GM18951 (cell line): ENCODE measurements around the gene APOBEC2.
"Not testable (repeated sequence)": the region's sequence is repeated elsewhere in the genome, so short reads cannot be mapped to it uniquely, and the experiment has no call there.

Experiments used
- POLR2A ChIP-seq: IDR thresholded peaks from 4 replicates; pipeline ENCODE4 v1.6.1; 2011; ENCODE audit warnings: mild to moderate bottlenecking; ENCODE audit not compliant: insufficient read length, insufficient read depth; ENCODE audit errors: extremely low read depth
- in situ Hi-C: fragments of 300-500 bp; cut with MboI; formaldehyde crosslinking; loops from one replicate; pipeline ENCODE4 v1.12.0; 2022; ENCODE audit warnings: low sequenced_read_pairs, mixed read lengths, inconsistent platforms; ENCODE audit not compliant: unreplicated experiment

APOBEC2 gene

DNA sequence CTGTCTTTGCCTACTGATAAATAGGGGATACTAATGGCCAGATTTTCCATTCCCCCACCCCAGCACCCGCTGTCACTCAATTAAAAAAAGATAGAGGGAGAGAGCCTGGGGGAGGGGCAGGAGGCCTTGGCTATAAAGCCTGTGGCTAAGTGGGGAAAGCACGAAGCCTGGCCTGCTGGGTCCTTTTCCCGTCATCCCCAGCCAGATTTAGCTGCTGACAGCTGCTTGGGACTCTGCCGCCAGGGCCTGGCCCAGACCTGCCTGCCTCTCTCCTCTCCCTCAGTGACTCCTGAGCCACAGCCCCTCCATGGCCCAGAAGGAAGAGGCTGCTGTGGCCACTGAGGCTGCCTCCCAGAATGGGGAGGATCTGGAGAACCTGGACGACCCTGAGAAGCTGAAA, at the start of gene APOBEC2:
Gene APOBEC2 (plus strand): TSS at position 162 of the 400 bp plus-strand sequence. CDS start 146 bp downstream, at position 308.
- in situ Hi-C loops = no loop called here
- TF ChIP-seq POLR2A = no peak

DNA sequence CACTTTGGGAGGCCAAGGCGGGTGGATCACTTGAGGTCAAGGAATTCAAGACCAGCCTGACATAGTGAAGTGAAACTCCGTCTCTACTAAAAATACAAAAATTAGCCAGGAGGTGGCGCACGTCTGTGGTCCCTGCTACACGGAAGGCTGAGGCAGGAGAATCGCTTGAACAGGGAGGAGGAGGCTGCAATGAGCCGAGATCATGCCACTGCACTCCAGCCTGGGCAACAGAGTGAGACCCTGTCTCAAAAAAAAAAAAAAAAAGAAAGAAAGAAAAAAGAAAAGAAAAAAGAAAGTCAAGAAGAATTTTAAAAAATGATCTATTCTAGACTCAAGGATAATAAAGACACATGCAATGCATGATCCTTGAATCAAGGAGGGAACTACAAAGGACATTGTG, 46.8 kb upstream of the APOBEC2 start:
- in situ Hi-C loops = not testable (repeated sequence)

DNA sequence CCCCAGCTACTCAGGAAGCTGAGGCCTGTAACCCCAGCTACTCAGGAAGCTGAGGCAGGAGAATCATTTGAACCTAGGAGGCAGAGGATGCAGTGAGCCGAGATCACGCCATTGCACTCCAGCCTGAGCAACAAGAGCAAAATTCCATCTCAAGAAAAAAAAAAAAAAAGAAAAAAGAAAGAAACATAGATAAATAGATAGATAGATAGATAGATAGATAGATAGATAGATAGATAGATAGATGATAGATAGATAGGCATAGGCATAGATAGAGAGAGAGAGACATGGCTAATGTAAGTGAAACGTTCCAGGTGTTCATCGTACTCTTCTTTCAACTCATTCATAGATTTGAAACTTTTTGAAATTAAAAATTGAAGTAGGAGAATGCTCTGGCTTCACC, 46.0 kb upstream of the APOBEC2 start:
- in situ Hi-C loops = not testable (repeated sequence)

DNA sequence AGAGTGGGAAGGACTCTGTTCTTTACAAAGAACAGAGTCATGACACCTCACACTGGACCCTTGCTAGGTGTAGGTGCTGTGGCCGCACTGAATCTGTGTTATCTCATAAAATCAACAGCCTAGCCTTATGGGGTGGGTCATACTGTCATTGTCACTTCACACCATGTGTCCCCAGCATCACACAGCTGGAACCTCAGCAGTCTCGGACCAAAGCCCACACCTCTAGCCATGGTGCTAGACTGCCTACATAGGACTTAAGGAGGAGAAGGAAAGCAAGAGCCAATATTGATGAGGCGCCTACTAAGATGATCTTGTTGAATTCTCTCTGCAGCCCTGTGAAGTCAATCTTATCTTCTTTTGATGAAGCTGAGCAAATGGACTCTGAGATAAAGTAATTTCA, 45.0 kb upstream of the APOBEC2 start:
- in situ Hi-C loops = no loop called here
- no peak for TF ChIP-seq POLR2A

DNA sequence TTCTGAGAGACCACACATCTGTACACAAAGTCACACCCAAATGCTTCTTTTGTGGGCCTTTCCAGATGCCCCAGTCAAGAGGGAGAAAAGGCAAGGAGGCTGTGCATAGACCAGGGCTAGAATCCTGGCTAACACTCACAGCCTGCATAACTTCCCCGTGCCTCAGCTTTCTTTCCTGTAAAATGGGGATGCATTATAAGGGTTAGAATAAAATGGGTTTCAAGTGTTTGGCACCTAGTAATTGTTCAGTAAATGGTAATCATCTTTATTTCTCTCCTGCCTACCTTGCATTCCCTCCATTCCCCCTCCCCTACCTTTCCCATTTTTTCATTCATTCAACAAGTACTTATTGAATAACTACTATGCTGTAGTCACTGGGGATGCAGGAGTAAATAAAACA, 43.3 kb upstream of the APOBEC2 start:
- in situ Hi-C loops = no loop called here
- no peak for TF ChIP-seq POLR2A

DNA sequence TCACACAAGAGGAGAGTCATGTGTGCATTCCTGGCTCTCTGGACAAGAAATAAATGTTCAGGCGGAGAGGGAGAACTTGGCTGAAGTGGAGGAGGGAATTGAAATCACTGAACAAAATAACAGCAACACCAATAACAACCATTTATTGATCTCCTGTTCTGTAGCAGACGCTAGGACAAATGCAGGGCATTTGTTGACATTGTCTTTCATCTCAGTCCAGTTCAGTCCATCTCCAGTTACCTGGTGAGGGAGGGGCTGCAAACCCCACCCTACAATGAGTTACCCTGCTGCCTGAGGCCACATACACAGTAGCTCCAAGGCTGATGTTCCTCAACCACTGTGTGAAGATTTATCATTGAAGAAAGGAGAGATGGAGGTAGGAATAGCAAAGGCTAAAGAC, 41.3 kb upstream of the APOBEC2 start:
- TF ChIP-seq POLR2A = no peak
- in situ Hi-C loops = no loop called here

DNA sequence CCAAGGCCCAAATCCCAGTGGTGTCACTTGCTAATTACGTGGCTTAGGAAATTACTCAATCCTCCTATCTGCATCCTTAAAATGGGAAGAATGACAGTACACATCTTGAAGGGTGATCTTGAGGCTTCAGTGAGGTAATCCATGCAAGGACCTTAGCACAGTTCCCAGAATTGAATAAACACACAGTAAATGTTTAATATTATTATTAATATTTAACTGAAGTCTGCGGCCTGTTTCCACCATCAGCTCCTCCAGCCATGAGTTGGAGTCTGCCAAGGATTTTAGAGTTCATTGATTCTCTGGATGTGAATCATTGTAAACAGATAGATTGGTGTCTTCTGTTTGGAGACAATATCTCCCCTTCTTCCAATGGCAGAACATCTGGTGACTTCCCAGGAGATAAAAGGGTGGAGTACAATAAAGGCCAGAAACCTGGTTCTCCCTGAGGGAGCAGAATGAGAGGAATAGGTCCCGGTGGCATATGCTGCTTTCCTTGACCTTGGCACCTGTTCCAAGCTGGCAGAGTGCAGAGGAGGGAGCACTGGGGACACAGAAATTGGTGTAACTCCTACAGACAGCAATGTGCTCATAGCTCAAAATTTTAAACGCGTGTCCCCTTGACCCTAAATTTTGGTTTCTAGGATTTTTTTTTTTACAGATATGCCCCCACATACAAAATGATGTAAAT, 39.4 kb upstream of the APOBEC2 start:
- in situ Hi-C loops = no loop called here

DNA sequence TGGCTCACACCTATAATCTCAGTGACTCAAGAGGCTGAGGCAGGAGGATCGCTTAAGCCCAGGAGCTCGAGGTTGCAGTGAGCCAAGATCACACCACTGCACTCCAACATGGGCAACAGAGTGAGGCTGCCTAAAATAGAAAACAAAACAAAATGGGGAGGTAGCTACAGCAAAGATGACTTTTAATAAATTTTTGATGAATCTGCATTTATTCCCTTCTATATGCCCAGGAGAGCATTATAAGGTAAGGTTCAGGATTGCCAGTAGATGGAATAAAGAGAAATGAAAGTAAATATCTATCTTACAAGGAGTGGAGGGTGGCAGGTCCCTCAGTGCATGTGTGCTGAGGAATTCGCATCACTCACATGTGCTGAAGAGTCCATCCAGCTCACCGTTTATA, 38.2 kb upstream of the APOBEC2 start:
- no peak for TF ChIP-seq POLR2A
- in situ Hi-C loops = no loop called here

More for the DNA sequence above, 39.4 kb upstream of the APOBEC2 start:
- no peak for TF ChIP-seq POLR2A

DNA sequence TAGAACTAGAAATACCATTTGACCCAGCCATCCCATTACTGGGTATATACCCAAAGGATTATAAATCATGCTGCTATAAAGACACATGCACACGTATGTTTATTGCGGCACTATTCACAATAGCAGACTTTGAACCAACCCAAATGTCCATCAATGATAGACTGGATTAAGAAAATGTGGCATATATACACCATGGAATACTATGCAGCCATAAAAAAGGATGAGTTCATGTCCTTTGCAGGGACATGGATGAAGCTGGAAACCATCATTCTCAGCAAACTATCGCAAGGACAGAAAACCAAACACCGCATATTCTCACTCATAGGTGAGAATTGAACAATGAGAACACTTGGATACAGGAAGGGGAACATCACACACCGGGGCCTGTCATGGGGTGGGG, 37.1 kb upstream of the APOBEC2 start:
- in situ Hi-C loops = not testable (repeated sequence)

DNA sequence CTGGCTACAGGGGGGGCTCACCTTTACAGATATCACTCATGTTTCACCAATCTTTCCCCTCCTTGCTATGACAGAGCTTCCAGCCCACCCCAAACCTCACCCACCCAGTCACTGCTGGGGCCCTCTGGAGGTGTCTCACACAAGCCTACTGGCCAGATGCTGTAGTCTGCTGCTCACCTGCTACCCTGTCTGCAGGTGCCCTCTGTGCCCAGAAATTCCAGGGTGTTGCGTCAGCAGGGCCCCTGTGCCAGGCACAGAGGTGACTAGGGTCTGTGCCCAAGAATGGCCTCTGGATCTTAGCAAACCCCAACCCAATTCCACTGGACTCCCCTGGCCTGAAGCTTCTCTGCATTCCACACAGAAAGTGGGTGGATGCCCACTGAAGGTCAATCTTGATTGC, 35.3 kb upstream of the APOBEC2 start:
- TF ChIP-seq POLR2A = no peak
- in situ Hi-C loops = no loop called here

DNA sequence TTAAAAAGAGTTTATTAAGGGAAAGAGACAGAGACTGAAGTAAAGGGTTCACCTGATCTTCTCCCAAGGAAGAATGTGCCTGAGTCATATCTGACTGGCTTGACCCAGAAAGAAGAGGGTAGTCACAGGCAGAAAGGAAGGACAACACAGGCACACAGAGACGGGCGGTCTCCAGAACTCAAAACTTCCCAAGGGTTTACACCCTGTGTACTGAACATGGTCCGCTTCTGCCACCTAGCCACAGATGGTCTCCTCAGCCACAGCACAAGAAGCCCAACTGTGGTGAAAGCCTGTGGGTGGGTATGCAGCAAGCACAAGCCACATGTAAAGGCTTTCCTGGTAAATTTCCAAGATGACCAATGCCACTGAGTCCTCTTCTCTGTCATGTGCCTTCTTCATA, 31.2 kb upstream of the APOBEC2 start:
- in situ Hi-C loops = no loop called here
- TF ChIP-seq POLR2A = no peak

DNA sequence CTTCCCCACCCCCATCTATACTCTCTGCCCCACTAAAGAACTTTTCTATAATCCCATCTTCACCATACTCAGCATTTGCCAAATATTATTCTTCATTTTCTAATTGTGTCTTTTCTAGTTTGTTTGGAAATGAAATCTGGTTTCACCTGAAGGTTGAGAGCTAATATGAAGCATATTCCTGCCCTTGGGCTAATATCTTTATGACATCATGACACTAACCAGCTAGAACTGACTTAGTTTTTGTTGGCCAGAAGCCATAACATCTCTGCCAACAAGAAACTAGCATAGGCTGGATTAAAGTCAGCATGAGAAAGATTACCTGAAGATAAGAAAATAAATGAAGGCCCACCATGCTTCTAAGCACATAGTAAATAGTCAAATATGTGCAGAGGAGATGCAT, 30.7 kb upstream of the APOBEC2 start:
- in situ Hi-C loops = no loop called here
- no peak for TF ChIP-seq POLR2A

DNA sequence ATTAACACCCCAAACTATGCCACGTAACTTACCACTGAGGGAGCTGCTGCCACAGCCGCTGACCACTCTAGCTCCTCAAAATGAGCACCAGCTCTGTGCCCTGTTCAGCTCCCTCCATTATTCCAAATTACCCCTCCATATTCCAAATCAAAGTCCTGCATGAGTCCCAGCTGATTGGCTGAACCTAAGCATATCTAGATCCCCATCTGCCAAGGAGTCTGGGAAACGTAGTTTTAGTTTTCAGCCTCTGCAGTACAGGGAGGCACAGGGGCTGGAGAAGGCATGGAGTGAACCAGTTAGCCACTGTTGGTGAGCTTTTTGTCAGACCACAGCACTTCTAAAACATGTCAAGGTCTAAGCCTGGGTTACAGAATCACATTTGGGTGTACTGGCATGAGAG, 29.9 kb upstream of the APOBEC2 start:
- in situ Hi-C loops = no loop called here
- no peak for TF ChIP-seq POLR2A

DNA sequence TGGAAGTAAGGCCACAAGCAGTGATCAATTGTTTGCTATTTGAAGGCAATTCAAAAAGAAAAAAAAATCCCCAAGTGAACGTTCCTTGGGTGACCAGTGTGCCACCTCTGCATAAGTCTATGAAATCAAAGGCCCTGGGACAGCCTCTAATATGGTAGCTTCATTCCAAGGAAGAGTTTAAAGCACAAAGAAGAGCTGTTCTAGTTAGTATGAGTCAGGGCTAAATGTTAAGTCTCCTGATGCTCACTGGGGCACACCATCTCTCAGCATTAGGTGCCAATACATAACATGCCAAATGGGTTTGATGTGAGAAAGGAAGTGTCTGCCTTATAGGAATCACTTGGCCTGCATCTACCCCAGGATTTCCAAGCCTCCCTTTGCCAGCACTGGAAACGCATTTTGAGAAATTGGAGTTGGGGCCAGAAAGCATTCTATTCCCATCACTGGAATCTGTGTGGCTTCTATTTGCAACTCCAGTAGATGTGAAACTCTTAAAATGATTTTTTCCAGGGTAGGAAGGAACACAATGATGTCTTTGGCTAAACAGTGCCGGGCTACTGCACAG, 27.0 kb upstream of the APOBEC2 start:
- no peak for TF ChIP-seq POLR2A
- in situ Hi-C loops = no loop called here

DNA sequence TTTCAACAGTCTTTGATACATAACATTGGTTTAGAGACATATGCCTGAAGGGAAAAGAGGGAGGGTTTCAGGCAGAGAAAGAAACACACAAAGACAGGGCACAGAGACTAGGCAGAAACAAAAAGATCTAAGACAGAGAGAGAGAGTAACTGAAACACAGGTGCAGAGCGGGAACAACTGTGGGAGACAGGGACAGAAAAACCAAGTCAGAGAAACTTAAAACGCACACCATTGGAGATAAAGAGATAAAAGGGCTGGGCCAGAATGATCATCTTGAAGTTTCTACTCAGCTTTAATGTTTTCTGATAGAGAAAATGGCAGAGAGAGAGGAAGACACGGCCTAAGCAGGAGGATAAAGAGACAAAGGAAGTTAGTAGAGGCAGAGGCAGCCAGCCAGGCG, 25.8 kb upstream of the APOBEC2 start:
- in situ Hi-C loops = no loop called here
- TF ChIP-seq POLR2A = no peak
